Calu3 (cell line): ENCODE data around the gene HOXB6. TPM values are rescaled to one million over a fixed set of nuclear protein-coding genes. Genes with fewer than 3 reads are reported as not detected.
A peak's percentile ranks its signal among the peaks of the same experiment; 100 is the strongest.

ENCODE experiments used
- BruUV-seq: library from RNA; stranded (reverse); fragments of 400-500 nt; replicated peaks from 2 replicates; lab custom pipeline; 2021; lab: Mats Ljungman, UMichigan
- CTCF ChIA-PET: fragments of 300-600 bp; sonication (Branson Sonifier 250); formaldehyde crosslinking; loops from one replicate; lab custom pipeline; 2022; ENCODE audit warnings: antibody characterized with exemption; lab: Charles Lee
- DNase-seq: peaks from one replicate; pipeline ENCODE4 v3.0.0; 2022
- H3K27ac Mint-ChIP-seq: one replicate; pipeline ENCODE4 v1.8.0; 2022; ENCODE audit warnings: mixed read lengths; ENCODE audit not compliant: unreplicated experiment
- H3K27me3 Mint-ChIP-seq: one replicate; pipeline ENCODE4 v1.8.0; 2022; ENCODE audit warnings: mixed read lengths; ENCODE audit not compliant: unreplicated experiment
- H3K36me3 Mint-ChIP-seq: one replicate; pipeline ENCODE4 v1.8.0; 2022; ENCODE audit warnings: mild to moderate bottlenecking, moderate library complexity, mixed read lengths; ENCODE audit not compliant: insufficient read depth, unreplicated experiment
- H3K4me1 Mint-ChIP-seq: one replicate; pipeline ENCODE4 v1.8.0; 2022; ENCODE audit warnings: mild to moderate bottlenecking, low read depth, mixed read lengths; ENCODE audit not compliant: unreplicated experiment
- H3K4me3 Mint-ChIP-seq: one replicate; pipeline ENCODE4 v1.8.0; 2022; ENCODE audit warnings: mild to moderate bottlenecking, low read depth, moderate library complexity, mixed read lengths; ENCODE audit not compliant: unreplicated experiment
- H3K9me3 Mint-ChIP-seq: one replicate; pipeline ENCODE4 v1.8.0; 2022; ENCODE audit warnings: low read depth, mixed read lengths; ENCODE audit not compliant: unreplicated experiment
- CTCF ChIP-seq: fragments of 200-600 bp; IDR thresholded peaks from one replicate; pipeline ENCODE4 v1.8.0; 2022; ENCODE audit warnings: antibody characterized with exemption; ENCODE audit not compliant: unreplicated experiment
- intact Hi-C: fragments of 100-400 bp; cut with micrococcal nuclease; formaldehyde crosslinking; loops from one replicate; pipeline ENCODE4 v1.10.0; 2022; ENCODE audit not compliant: unreplicated experiment
- total RNA-seq: library from RNA; stranded (reverse); gene quantifications from 2 replicates; pipeline ENCODE4 v1.2.3, GENCODE V29; 2022

The HOXB6 gene
- total RNA-seq, 1 experiment from 2014 or later, result 140 TPM

- intact Hi-C loops, result no loop called here
- Mint-ChIP-seq H3K9me3 (no peaks in the 10 kb centered on the region), H3K4me3 (peak overlapping the region; percentile 88), H3K27me3 (peaks cover 83% of the 10 kb centered on the region), H3K36me3 (peaks cover 98% of the 10 kb centered on the region), H3K4me1 (peaks cover 73% of the 10 kb centered on the region), H3K27ac (peak overlapping the region; percentile 90)
- no peak for DNase-seq
- TF ChIP-seq CTCF, result no peak
- CTCF ChIA-PET, result interaction anchor here (0.6 to 1.1 kb wide), 2 partner anchors 16 to 405 kb away, joined by 3 to 4 read pairs; no protein-coding TSS in a partner anchor
- no TSS peak for BruUV-seq
These were observed 15.8 kb upstream of the HOXB6 start for GRCh38 chr17:48620461-48621139.

GRCh38 chr17:48619826-48620449, 15.2 kb upstream of the HOXB6 start:
- DNase-seq, result no peak
- CTCF ChIA-PET, result interaction anchor here (1.1 kb wide), 1 partner anchor 404 kb away, joined by 3 read pairs; no protein-coding TSS in a partner anchor
- Mint-ChIP-seq H3K36me3 (peaks cover 98% of the 10 kb centered on the region), H3K4me3 (peak overlapping the region; percentile 88), H3K4me1 (peaks cover 78% of the 10 kb centered on the region), H3K9me3 (no peaks in the 10 kb centered on the region), H3K27ac (peak overlapping the region; percentile 90), H3K27me3 (peaks cover 89% of the 10 kb centered on the region)
- intact Hi-C loops, result loop anchor here (2.0 to 5.0 kb wide), 4 partner anchors 19 to 595 kb away; no protein-coding TSS in a partner anchor
- no TSS peak for BruUV-seq
- no peak for TF ChIP-seq CTCF

GRCh38 chr17:48618256-48618896, 13.6 kb upstream of the HOXB6 start:
- BruUV-seq, result no TSS peak
- intact Hi-C loops, result loop anchor here (1.0 to 5.0 kb wide), 6 partner anchors 18 to 594 kb away; no protein-coding TSS in a partner anchor
- Mint-ChIP-seq H3K4me3 (peak overlapping the region; percentile 88), H3K36me3 (peaks cover 98% of the 10 kb centered on the region), H3K9me3 (no peaks in the 10 kb centered on the region), H3K27ac (peak overlapping the region; percentile 74), H3K4me1 (peaks cover 71% of the 10 kb centered on the region), H3K27me3 (peaks cover 88% of the 10 kb centered on the region)
- CTCF ChIA-PET, result interaction anchor here (0.7 to 2.0 kb wide), 15 partner anchors 14 to 593 kb away, joined by 3 to 15 read pairs (median 5); no protein-coding TSS in a partner anchor
- DNase-seq, result peak; percentile 98
- peak; percentile 100 for TF ChIP-seq CTCF
